ENCODE data around the gene GRIN2C. TPM values are rescaled to one million over a fixed set of nuclear protein-coding genes. Genes with fewer than 3 reads are reported as not detected.

Gene GRIN2C
- total and polyA plus RNA-seq, 2 donors (not counting 1 experiment from before 2014, with no cell fraction given) = 0.03 TPM; not detected in 1

GRCh38 chr17:74842146-74842598 is 17.5 kb downstream of the GRIN2C start:
- no peak for ATAC-seq (ENCODE audit: low read depth)

More at GRCh38 chr17:74842146-74842598, 17.5 kb downstream of the GRIN2C start:
- peaks cover 25% of the 10 kb centered on the region for H3K4me1 Mint-ChIP-seq
- Histone ChIP-seq H4K20me1 (ENCODE audit: control insufficient read depth, insufficient read depth, low read length, poor library complexity, severe bottlenecking) (no peaks in the 10 kb centered on the region), H2AFZ (ENCODE audit: insufficient read depth, low read depth, low read length, poor library complexity, severe bottlenecking) (no peak overlapping the region), H3K9me3 (ENCODE audit: control extremely low read depth in 1 of 3, control insufficient read depth in 2 of 3, insufficient read depth in 1 of 3, low read length in 2 of 3) (peaks cover 0 to 12% (median 0%) of the 10 kb centered on the region in 3 donors), H3K4me1 (ENCODE audit: control insufficient read depth in 2 of 2, insufficient read depth in 2 of 2, low read length in 2 of 2) (peaks cover 26 to 28% of the 10 kb centered on the region in 2 donors), H3K27me3 (replicated peaks in 1 of 4; ENCODE audit: control extremely low read depth in 1 of 4, control insufficient read depth in 3 of 4, insufficient read depth in 4 of 4, low read length in 3 of 4) (peaks cover 0 to 22% (median 9%) of the 10 kb centered on the region in 4 experiments), H3K79me2 (ENCODE audit: control insufficient read depth, insufficient read depth, low read length) (peaks cover 2% of the 10 kb centered on the region), H3K9ac (ENCODE audit: low read length) (no peak overlapping the region), H3K4me2 (replicated peaks; ENCODE audit: low read depth, low read length, poor library complexity, severe bottlenecking) (peak overlapping the region; percentile 79), H3K36me3 (replicated peaks in 1 of 2; ENCODE audit: control extremely low read depth in 1 of 2, control insufficient read depth in 1 of 2, extremely low read depth in 1 of 2, insufficient read depth in 2 of 2, low read length in 1 of 2) (no peaks in the 10 kb centered on the region), H3K27ac (ENCODE audit: low read length in 2 of 2) (no peak overlapping the region), H3K4me3 (ENCODE audit: control extremely low read depth in 1 of 5, extremely low read depth in 1 of 5, insufficient read depth in 1 of 5, low read depth in 2 of 5, low read length in 4 of 5) (no peak overlapping the region)
- intact Hi-C loops (cut with micrococcal nuclease) = no loop called here
- H3K27me3 Mint-ChIP-seq = peaks cover 17% of the 10 kb centered on the region
- TF ChIP-seq CTCF (IDR thresholded peaks at IDR 0.05) (no peak), EZH2 (IDR thresholded peaks at IDR 0.05; ENCODE audit: borderline replicate concordance, insufficient read depth, low read depth, low read length, poor library complexity, severe bottlenecking) (no peak)
- CTCF ChIA-PET = interaction anchor here (0.7 to 2.1 kb wide), 7 partner anchors 8 to 177 kb away, joined by 3 to 13 read pairs (median 6); no protein-coding TSS in a partner anchor
- peak overlapping the region; percentile 52 for H3K4me3 Mint-ChIP-seq
- 86% methylated on average over 8 of the region's 8 CpGs for WGBS (ENCODE audit: insufficient coverage)
- peak overlapping the region; percentile 20 for H3K27ac Mint-ChIP-seq
- DNase-seq = no peak
- no peaks in the 10 kb centered on the region for H3K9me3 Mint-ChIP-seq (ENCODE audit: insufficient read depth)
- POLR2A ChIA-PET = interaction anchor here (0.9 kb wide), 1 partner anchor 65 kb away, joined by 3 read pairs; no protein-coding TSS in a partner anchor
